Skeletal muscle cell (primary cell): ENCODE measurements around the gene FAM72B.
"Not testable (repeated sequence)": the region's sequence is repeated elsewhere in the genome, so short reads cannot be mapped to it uniquely, and the experiment has no call there.

ENCODE experiments used
- DNase-seq: peaks from one replicate; pipeline ENCODE4 v3.0.0-alpha.2; 2010; ENCODE audit warnings: low read depth
- H3K4me3 ChIP-seq: 2 replicates; pipeline ENCODE4 v1.5.1; 2011; ENCODE audit warnings: low read depth, mild to moderate bottlenecking, control low read depth, low read length, moderate library complexity

The FAM72B gene

DNA sequence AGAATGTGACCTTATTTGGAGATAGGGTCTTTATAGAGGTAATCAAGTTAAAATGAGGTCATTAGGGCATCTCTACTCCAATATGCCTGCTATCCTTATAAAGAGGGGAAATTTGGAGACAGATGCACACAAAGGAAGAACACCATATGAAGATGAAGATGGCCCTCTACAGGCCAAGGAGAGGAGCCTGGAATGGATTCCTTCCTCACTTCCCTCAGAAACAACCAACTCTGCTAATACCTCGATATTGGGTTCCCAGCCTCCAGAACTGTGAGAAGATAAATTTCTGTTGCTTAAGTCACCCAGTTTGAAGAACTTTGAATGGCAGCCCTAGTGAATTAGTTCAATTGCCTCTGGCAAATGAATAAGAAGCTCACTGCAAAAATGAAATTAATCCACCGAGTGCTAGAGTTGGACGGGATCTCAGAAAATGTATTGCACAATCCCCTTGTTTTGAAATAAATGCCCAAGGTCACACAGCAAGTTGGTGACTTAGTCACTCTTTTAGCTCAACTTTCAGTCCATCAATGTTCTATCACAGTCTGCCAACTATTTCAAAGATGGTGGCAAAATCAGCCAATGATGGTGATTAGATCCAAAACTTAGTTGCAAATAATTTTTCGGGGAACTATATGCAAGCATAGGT lies 27.1 kb downstream of the FAM72B start:
- not testable (repeated sequence) for H3K4me3 ChIP-seq, DNase-seq

DNA sequence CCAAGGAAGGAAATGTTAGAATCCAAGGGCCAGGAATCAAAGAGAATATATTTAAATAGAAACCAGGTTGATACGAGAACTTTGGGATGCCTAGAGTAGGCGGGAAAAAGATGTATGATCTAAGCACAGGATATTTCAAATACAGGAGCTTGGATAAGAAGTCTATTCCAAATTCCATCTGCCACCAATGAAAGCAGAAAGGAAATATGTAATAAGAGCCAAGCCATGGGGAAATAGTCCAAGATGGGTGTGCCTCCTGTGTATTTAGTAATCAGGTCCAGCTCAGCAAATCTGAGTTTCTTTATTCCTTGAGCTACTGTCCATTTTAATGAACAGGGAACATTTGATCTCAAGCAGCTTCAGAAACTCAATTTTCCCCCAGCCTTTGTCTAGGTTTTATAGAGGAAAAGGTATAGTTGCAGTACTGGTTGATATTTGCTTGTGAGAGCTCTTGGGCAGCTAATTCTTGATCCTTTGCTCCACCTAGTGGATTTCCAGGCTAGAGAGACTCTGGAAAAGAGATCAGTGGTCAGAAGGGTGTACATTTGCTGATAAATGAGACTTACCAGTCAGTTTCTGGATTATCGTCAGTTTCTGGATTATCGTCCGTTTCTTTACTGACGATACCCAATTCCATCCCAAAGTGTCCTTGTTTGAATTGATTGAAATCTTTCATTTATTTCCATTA lies 28.3 kb downstream of the FAM72B start:
- H3K4me3 ChIP-seq, DNase-seq: not testable (repeated sequence)

DNA sequence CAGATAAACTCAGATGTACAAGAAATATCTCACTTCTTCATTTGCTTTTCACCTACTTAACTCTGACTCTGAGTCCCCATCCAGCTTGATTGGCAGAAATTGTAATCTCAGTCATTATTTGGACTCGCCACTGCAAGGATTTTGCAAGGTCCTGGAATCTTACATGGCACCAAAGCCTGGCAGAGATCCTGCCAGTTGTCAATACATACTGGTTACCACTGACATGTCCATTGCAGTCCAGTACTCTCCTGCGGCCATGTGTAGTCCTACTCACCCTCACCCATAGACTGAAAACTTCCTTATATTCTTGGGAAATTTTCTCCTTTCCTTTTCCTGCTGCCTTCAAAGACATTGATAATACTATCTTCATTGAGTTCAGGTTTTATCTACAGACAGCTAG lies 29.3 kb downstream of the FAM72B start:
- not testable (repeated sequence) for DNase-seq

DNA sequence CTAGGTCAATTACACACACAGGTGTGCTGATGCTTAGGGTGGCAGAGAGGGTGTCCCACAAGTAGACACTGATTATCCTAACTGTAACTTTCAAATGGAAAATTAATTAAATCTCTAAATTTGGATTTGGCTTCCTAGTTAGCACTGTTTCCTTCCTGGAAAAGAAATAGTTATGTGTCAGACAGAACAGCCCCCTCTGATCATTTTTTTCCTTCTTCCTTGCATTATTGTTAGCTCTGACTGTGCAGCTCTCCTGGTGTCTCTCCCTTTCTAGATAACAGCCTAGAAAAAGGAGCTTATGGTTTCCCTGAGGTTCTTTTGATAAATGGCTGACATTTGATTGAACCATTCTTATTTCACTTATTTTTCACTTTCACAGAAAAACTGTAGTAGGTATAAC lies 31.4 kb downstream of the FAM72B start:
- not testable (repeated sequence) for H3K4me3 ChIP-seq, DNase-seq

More for the DNA sequence above, 29.3 kb downstream of the FAM72B start:
- H3K4me3 ChIP-seq: not testable (repeated sequence)

- H3K4me3 ChIP-seq, DNase-seq: not testable (repeated sequence)
Measured at GRCh38 chr1:121151294-121151693, 32.8 kb downstream of the FAM72B start.

DNA sequence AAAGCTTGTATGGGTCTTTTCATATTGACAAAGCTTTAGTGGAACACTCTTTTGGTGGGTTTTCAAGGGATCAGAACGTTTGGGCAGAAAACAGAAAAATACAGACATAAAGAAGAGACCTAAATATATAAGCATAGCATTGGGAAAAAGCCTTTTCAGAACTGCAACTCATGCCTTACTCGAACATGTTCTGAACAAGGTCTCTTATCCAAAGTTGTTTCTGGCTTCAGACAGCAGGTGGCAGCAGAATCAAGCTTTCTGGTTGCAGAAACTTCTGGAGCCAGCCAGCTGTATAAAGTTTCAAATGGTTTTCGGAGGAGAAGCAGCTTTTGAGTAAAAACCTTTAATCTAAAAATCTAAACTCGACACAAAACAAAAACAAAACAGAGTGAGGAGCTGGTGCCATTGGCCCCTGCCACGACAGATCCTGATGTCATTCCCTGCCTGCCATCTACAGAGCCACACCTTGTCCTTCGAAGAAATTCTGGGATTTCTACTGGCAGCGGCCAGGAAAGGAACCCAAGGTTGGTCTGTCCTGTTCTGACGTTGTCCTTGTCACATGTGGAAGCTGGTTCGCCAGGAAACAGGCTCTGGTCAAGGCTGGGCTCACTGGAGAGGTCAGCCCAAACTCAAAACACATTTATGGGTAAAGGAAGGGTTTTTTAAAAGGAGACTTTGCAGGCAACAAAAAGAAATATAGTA lies 35.5 kb downstream of the FAM72B start:
- DNase-seq, H3K4me3 ChIP-seq: not testable (repeated sequence)

GRCh38 chr1:121140393-121140792 lies 43.7 kb downstream of the FAM72B start:
- not testable (repeated sequence) for DNase-seq, H3K4me3 ChIP-seq

GRCh38 chr1:121131494-121131893 lies 52.6 kb downstream of the FAM72B start:
- not testable (repeated sequence) for DNase-seq, H3K4me3 ChIP-seq

GRCh38 chr1:121118480-121118824 lies 65.7 kb downstream of the FAM72B start:
- peak overlapping the region; percentile 47 for H3K4me3 ChIP-seq
- DNase-seq: not testable (repeated sequence)
